Measurements from ENCODE around the gene GREB1.

GREB1 gene

DNA sequence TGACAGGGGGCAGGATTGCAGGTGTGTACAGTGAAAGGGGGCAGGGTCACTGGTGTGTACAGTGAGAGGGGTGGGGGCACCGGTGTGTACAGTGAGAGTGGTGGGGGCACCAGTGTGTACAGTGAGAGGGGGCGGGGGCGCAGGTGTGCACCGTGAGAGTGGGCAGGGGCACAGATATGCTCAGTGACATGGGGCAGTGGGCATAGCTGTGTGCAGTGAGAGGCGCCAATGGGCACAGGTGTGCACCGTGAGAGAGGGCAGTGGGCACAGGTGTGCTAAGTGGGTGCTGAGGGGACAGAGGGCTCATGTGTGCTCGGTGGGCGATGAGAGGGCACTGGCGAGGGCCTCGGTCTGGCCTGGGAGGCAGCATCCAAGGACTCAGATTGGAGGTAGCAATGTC lies 63.0 kb downstream of the GREB1 start:
- no peaks in the 10 kb centered on the region for H4K20me1 ChIP-seq (ENCODE audit: insufficient read depth, low read length)

DNA sequence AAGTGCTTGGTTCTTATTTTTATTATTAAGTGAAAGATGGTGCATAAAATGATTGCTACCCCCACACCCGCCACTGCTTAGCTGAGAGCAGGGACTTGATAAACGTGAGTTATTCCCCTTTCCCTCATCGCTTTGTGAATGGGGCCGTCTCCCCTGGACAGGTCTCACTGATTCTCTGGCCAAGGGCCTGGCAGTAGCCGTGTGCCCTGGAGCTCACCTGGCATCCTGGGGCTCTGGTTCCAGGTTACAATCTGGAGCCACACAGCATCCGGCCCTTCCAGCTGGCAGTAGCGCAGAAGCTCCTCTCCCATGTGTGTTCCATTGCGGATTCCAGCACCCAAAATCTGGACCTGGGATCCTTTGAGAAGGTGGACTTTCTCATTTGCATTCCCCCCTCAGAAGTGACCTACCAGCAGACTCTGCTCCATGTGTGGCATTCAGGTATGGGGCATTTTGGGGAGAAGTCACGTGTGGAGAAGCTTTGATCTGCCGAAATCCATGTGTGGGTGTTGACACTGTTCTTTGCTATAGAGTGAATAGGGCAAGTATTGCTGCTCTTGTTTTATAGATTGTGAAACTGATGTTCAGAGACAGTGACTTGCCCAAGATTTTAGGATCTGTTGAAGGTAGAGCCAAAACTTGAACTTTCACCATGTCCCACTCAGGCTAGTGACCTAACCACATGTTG lies 63.8 kb downstream of the GREB1 start:
- Histone ChIP-seq H3K4me1 (ENCODE audit: low read length) (no peaks in the 10 kb centered on the region), H3K79me2 (ENCODE audit: low read length) (no peaks in the 10 kb centered on the region), H3K4me3 (ENCODE audit: low read length) (no peak overlapping the region), H2AFZ (ENCODE audit: low read depth, low read length) (no peak overlapping the region), H3K36me3 (replicated peaks; ENCODE audit: low read depth, low read length) (no peaks in the 10 kb centered on the region), H3K4me2 (ENCODE audit: low read length) (no peak overlapping the region), H3K27ac (ENCODE audit: low read length) (no peak overlapping the region), H3K27me3 (ENCODE audit: low read depth, low read length) (peaks cover 13% of the 10 kb centered on the region; the same call in 1 of the 2 replicates), H3K9me3 (ENCODE audit: insufficient read depth, low read length) (no peaks in the 10 kb centered on the region), H3K9ac (ENCODE audit: low read length) (no peak overlapping the region), H4K20me1 (ENCODE audit: insufficient read depth, low read length) (no peaks in the 10 kb centered on the region)
- TF ChIP-seq, protein P1, sequence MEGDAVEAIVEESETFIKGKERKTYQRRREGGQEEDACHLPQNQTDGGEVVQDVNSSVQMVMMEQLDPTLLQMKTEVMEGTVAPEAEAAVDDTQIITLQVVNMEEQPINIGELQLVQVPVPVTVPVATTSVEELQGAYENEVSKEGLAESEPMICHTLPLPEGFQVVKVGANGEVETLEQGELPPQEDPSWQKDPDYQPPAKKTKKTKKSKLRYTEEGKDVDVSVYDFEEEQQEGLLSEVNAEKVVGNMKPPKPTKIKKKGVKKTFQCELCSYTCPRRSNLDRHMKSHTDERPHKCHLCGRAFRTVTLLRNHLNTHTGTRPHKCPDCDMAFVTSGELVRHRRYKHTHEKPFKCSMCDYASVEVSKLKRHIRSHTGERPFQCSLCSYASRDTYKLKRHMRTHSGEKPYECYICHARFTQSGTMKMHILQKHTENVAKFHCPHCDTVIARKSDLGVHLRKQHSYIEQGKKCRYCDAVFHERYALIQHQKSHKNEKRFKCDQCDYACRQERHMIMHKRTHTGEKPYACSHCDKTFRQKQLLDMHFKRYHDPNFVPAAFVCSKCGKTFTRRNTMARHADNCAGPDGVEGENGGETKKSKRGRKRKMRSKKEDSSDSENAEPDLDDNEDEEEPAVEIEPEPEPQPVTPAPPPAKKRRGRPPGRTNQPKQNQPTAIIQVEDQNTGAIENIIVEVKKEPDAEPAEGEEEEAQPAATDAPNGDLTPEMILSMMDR (IDR thresholded peaks at IDR 0.05; ENCODE audit: low read depth, low read length), result no peak
- TF ChIP-seq EZH2phosphoT487 (IDR thresholded peaks at IDR 0.05; ENCODE audit: low read depth), result no peak

More for the DNA sequence above, 63.0 kb downstream of the GREB1 start:
- H3K4me1 ChIP-seq (ENCODE audit: low read length), result no peaks in the 10 kb centered on the region
- H3K9ac ChIP-seq (ENCODE audit: low read length), result no peak overlapping the region
- no peaks in the 10 kb centered on the region for H3K79me2 ChIP-seq (ENCODE audit: low read length)
- no peak overlapping the region for H3K4me2 ChIP-seq (ENCODE audit: low read length)
- H3K9me3 ChIP-seq (ENCODE audit: insufficient read depth, low read length), result no peaks in the 10 kb centered on the region
- no peak overlapping the region for H2AFZ ChIP-seq (ENCODE audit: low read depth, low read length)
- peaks cover 13% of the 10 kb centered on the region; the same call in 1 of the 2 replicates for H3K27me3 ChIP-seq (ENCODE audit: low read depth, low read length)
- H3K36me3 ChIP-seq (replicated peaks; ENCODE audit: low read depth, low read length), result no peaks in the 10 kb centered on the region
- H3K27ac ChIP-seq (ENCODE audit: low read length), result no peak overlapping the region
- no peak for TF ChIP-seq EZH2phosphoT487 (IDR thresholded peaks at IDR 0.05; ENCODE audit: low read depth)
- TF ChIP-seq, protein P1 (IDR thresholded peaks at IDR 0.05; ENCODE audit: low read depth, low read length), result no peak
- no peak overlapping the region for H3K4me3 ChIP-seq (ENCODE audit: low read length)

DNA sequence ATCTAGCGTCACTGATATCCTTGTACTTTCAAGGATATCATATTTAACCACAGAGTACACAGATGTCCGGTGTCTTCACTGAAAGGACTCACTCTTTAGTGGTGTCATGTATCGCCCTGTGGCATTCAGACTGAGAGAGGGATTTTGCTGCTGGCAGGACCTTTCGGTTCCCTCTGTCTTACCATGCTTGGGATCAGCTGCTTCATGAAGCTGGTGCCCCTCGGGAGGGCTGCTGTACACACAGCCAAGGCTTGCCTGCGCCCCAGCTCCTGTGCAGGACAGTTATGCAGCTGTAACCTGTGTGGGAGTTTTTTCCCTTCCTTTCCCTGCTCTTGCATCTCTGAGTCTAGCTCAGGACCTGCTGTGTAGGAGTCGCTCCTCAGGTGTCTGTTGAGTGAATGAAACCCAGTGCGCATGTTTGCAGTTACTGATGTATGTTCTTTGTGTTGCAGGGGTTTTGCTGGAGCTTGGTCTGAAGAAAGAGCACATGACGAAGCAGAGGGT lies 64.4 kb downstream of the GREB1 start:
- no peaks in the 10 kb centered on the region for H3K79me2 ChIP-seq (ENCODE audit: low read length)
- H3K36me3 ChIP-seq (replicated peaks; ENCODE audit: low read depth, low read length), result no peaks in the 10 kb centered on the region
- TF ChIP-seq, protein P1 (IDR thresholded peaks at IDR 0.05; ENCODE audit: low read depth, low read length), result no peak
- TF ChIP-seq EZH2phosphoT487 (IDR thresholded peaks at IDR 0.05; ENCODE audit: low read depth), result no peak
- H2AFZ ChIP-seq (ENCODE audit: low read depth, low read length), result peak overlapping the region; percentile 31; the same call in 1 of the 2 replicates
- H3K27ac ChIP-seq (ENCODE audit: low read length), result no peak overlapping the region
- no peak overlapping the region for H3K4me3 ChIP-seq (ENCODE audit: low read length)
- peaks cover 13% of the 10 kb centered on the region; the same call in 1 of the 2 replicates for H3K27me3 ChIP-seq (ENCODE audit: low read depth, low read length)
- H3K9me3 ChIP-seq (ENCODE audit: insufficient read depth, low read length), result no peaks in the 10 kb centered on the region
- no peaks in the 10 kb centered on the region for H4K20me1 ChIP-seq (ENCODE audit: insufficient read depth, low read length)
- H3K4me2 ChIP-seq (ENCODE audit: low read length), result no peak overlapping the region
- no peak overlapping the region for H3K9ac ChIP-seq (ENCODE audit: low read length)
- no peaks in the 10 kb centered on the region for H3K4me1 ChIP-seq (ENCODE audit: low read length)

DNA sequence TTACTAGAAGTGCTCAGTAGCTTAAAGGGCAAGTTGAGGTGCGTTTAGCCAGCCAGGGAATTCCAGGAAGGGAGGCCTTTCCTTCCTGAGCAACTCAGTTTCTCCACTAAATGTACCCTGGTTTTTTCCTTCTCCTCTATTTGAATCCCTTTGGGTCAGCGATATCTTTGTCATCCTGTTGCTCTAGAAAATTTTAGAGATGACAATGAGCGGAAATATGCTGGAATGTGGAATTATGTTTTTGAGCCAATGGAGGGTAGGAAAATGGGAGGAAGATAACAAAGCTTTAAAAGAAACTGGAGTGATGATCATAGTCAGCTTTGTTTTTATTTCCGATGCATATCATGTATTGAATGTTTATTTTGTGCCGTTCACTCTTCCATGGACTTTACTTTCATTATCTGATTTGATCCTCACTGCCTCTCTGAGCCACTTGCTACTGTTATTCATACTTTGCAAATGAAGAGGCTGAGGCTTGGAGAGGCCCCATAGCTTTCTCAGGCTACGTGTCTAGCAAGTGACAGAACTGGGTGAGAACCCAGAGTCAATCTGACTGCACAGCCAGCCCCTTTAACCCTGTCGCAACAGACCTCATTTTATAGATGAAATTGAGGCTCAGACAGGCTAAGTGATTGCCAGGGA lies 68.8 kb downstream of the GREB1 start:
- H3K4me3 ChIP-seq (ENCODE audit: low read length), result no peak overlapping the region
- H2AFZ ChIP-seq (ENCODE audit: low read depth, low read length), result no peak overlapping the region
- H3K36me3 ChIP-seq (replicated peaks; ENCODE audit: low read depth, low read length), result no peaks in the 10 kb centered on the region
- H3K9ac ChIP-seq (ENCODE audit: low read length), result no peak overlapping the region
- H4K20me1 ChIP-seq (ENCODE audit: insufficient read depth, low read length), result no peaks in the 10 kb centered on the region
- no peaks in the 10 kb centered on the region for H3K9me3 ChIP-seq (ENCODE audit: insufficient read depth, low read length)
- TF ChIP-seq, protein P1 (IDR thresholded peaks at IDR 0.05; ENCODE audit: low read depth, low read length), result no peak
- TF ChIP-seq EZH2phosphoT487 (IDR thresholded peaks at IDR 0.05; ENCODE audit: low read depth), result no peak
- no peak overlapping the region for H3K27ac ChIP-seq (ENCODE audit: low read length)
- no peaks in the 10 kb centered on the region for H3K4me1 ChIP-seq (ENCODE audit: low read length)
- H3K4me2 ChIP-seq (ENCODE audit: low read length), result no peak overlapping the region
- no peaks in the 10 kb centered on the region for H3K79me2 ChIP-seq (ENCODE audit: low read length)
- H3K27me3 ChIP-seq (ENCODE audit: low read depth, low read length), result peaks cover 10% of the 10 kb centered on the region; the same call in 1 of the 2 replicates

Data from OCI-LY3 (cell line).